Measurements from ENCODE around the gene TAMM41. TPM values are rescaled to one million over a fixed set of nuclear protein-coding genes. Genes with fewer than 3 reads are reported as not detected.
A peak's percentile ranks its signal among the peaks of the same experiment; 100 is the strongest.

Gene TAMM41
- total RNA-seq, 1 donor from 2014 or later: 13.0 TPM

DNA sequence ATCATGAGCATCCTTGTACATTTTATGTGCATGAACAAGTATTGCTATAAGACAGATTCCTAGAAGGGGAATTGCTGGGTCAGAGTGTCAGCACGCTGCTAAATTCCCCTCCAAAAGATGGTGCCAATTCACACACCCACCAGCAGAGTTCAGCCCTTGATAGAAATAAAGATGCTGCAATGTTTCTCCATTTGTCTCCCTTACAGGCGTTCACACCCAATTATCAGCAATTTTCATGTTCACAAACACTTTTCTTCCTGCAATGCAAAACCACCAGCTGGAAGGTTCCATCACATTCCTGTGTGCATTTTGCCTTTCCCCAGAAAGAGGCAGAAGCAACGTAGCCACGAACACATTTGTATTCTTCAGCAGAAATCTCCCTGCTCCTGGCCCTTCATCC is 3.3 kb upstream of the TAMM41 start:
- TF ChIP-seq, protein P1, sequence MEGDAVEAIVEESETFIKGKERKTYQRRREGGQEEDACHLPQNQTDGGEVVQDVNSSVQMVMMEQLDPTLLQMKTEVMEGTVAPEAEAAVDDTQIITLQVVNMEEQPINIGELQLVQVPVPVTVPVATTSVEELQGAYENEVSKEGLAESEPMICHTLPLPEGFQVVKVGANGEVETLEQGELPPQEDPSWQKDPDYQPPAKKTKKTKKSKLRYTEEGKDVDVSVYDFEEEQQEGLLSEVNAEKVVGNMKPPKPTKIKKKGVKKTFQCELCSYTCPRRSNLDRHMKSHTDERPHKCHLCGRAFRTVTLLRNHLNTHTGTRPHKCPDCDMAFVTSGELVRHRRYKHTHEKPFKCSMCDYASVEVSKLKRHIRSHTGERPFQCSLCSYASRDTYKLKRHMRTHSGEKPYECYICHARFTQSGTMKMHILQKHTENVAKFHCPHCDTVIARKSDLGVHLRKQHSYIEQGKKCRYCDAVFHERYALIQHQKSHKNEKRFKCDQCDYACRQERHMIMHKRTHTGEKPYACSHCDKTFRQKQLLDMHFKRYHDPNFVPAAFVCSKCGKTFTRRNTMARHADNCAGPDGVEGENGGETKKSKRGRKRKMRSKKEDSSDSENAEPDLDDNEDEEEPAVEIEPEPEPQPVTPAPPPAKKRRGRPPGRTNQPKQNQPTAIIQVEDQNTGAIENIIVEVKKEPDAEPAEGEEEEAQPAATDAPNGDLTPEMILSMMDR (IDR thresholded peaks at IDR 0.05): no peak
- H3K9me3 ChIP-seq: no peaks in the 10 kb centered on the region
- intact Hi-C loops (cut with DNase I): no loop called here
- H3K27ac ChIP-seq: no peak overlapping the region
- no peaks in the 10 kb centered on the region for H3K27me3 ChIP-seq
- H3K36me3 ChIP-seq: no peaks in the 10 kb centered on the region
- H3K4me1 ChIP-seq: peaks cover 15% of the 10 kb centered on the region
- ATAC-seq (no peak), DNase-seq (no peak)
- no peak overlapping the region for H3K4me3 ChIP-seq

DNA sequence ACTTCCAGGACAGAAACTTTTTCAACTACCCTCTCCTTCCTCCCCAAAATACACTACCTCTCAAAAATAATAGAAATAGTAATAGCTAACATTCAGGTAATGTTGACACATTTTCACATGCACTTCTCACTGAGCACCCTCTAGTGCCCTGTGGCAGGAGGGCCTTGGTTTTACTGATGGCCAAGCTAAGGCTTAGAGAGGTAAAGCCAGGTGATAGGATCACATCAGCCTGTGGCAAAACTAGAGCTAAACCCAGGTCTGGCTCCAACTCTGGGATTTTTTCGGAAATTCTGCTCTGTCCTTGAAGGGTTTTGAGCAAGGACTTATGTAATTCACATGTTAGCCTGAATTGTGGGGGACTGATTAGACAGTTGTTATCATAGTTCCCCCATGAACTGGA is 922 bp upstream of the TAMM41 start:
- H3K4me3 ChIP-seq: no peak overlapping the region
- DNase-seq (no peak), ATAC-seq (no peak)
- H3K27me3 ChIP-seq: no peaks in the 10 kb centered on the region
- no peak overlapping the region for H3K27ac ChIP-seq
- H3K4me1 ChIP-seq: peaks cover 17% of the 10 kb centered on the region
- intact Hi-C loops (cut with DNase I): no loop called here
- H3K36me3 ChIP-seq: peaks cover 15% of the 10 kb centered on the region
- TF ChIP-seq, protein P1 (IDR thresholded peaks at IDR 0.05): no peak
- H3K9me3 ChIP-seq: no peaks in the 10 kb centered on the region

DNA sequence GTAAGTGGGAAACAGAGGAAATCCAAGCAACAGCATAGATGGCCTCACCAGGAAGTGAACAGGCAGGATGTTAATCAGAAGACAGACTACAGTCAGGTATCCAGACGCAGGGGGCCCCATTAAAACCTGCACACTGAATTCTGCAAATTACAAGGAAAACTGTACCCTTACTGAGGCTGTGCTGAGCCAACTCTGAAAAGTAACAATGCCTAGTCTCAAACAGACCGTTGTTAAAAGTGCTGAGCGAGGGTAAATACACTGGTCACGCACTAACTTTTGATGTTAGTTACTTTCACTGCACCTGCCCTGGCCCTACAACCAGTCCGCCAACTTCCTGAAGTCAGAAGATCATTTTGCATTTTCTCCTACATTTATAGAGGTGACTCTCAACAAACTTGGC is 1.0 kb downstream of the TAMM41 start:
- peaks cover 17% of the 10 kb centered on the region for H3K4me1 ChIP-seq
- DNase-seq (no peak), ATAC-seq (no peak)
- TF ChIP-seq, protein P1 (IDR thresholded peaks at IDR 0.05): no peak
- H3K9me3 ChIP-seq: no peaks in the 10 kb centered on the region
- peak overlapping the region; percentile 86 for H3K4me3 ChIP-seq
- H3K27me3 ChIP-seq: no peaks in the 10 kb centered on the region
- peak overlapping the region; percentile 91 for H3K27ac ChIP-seq
- peaks cover 28% of the 10 kb centered on the region for H3K36me3 ChIP-seq
- intact Hi-C loops (cut with DNase I): no loop called here

DNA sequence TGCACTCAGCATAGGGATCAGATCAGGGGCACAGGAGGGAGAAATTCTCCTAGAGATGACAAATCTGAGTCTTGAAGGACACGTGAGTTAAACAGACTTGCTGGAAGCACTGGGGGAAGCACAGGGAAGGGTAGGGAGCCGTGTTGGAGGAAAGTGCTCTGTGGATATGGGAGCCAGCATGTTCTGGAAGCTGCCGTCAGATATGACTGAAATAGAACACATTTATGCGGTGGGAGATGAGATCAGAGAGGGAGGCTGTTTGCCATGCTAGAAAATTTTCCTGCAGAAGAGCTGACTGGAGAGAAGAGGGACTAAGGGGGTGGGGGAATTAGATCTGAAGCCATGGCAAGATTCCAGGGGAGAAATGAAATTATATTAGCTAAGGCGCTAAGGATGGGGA is 1.8 kb downstream of the TAMM41 start:
- Histone ChIP-seq H3K27ac (no peak overlapping the region), H3K27me3 (no peaks in the 10 kb centered on the region), H3K4me1 (peaks cover 17% of the 10 kb centered on the region), H3K9me3 (no peaks in the 10 kb centered on the region), H3K4me3 (no peak overlapping the region), H3K36me3 (peaks cover 31% of the 10 kb centered on the region)
- DNase-seq (no peak), ATAC-seq (no peak)
- TF ChIP-seq, protein P1 (IDR thresholded peaks at IDR 0.05): no peak
- intact Hi-C loops (cut with DNase I): no loop called here

DNA sequence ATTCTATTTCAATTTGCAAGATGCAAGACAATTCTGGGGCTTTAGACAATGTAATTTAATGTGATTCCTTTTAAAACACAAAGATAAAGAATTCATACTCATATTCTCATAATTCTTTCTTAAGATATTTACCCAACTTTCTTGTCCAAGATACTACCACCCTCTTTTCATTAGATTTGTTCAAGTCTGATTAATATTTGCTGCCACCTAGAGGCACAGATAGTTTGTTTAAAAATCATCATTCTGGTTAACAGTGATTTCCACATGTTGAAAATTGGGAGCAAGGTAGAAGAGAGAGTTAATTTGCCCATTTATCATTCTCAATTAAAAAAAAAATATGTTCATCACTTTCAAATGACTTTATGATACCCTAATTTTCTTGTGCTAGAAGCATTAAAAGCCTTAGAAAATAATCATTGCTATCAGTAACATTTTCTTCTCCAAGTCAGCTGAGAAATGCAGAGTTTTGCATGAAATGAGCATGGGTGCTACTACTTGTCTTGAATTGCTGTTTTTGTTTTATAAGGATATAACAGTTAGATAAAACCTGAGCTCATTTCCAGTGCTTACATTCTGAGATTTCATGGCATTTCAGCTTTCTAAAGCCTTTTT is 11.6 kb downstream of the TAMM41 start:
- Histone ChIP-seq H3K4me3 (no peak overlapping the region), H3K4me1 (no peaks in the 10 kb centered on the region), H3K27ac (no peak overlapping the region), H3K27me3 (no peaks in the 10 kb centered on the region), H3K36me3 (peaks cover 76% of the 10 kb centered on the region), H3K9me3 (no peaks in the 10 kb centered on the region)
- TF ChIP-seq, protein P1 (IDR thresholded peaks at IDR 0.05): peak; percentile 46
- DNase-seq (no peak), ATAC-seq (no peak)
- intact Hi-C loops (cut with DNase I): no loop called here
